Endodermal cell (in vitro differentiated cells): ENCODE measurements around the gene KIF2B. TPM values are rescaled to one million over a fixed set of nuclear protein-coding genes. Genes with fewer than 3 reads are reported as not detected.

Source experiments
- DNase-seq: peaks from one replicate; pipeline ENCODE4 v3.0.0-alpha.2; 2017
- H3K27ac ChIP-seq: 2 replicates; pipeline ENCODE4 v1.5.1; 2013; ENCODE audit warnings: mild to moderate bottlenecking, low read depth, low read length, moderate library complexity
- H3K27me3 ChIP-seq: 2 replicates; pipeline ENCODE4 v1.6.1; 2013; ENCODE audit warnings: mild to moderate bottlenecking, low read length, moderate library complexity; ENCODE audit not compliant: insufficient read depth, control insufficient read depth, poor library complexity, severe bottlenecking
- H3K36me3 ChIP-seq: 2 replicates; pipeline ENCODE4 v1.7.0; 2013; ENCODE audit warnings: mild to moderate bottlenecking, low read length, moderate library complexity; ENCODE audit not compliant: control insufficient read depth, insufficient read depth
- H3K4me1 ChIP-seq: one replicate; pipeline ENCODE4 v1.7.0; 2013; ENCODE audit warnings: low read length; ENCODE audit not compliant: control insufficient read depth, insufficient read depth
- H3K4me3 ChIP-seq: 2 replicates; pipeline ENCODE4 v1.5.1; 2013; ENCODE audit warnings: mild to moderate bottlenecking, low read length, moderate library complexity
- H3K9ac ChIP-seq: 2 replicates; pipeline ENCODE4 v1.6.1; 2013; ENCODE audit warnings: mild to moderate bottlenecking, low read length, moderate library complexity; ENCODE audit not compliant: poor library complexity, severe bottlenecking; ENCODE audit errors: extremely low read depth
- H3K9me3 ChIP-seq: 2 replicates; pipeline ENCODE4 v1.6.1; 2013; ENCODE audit warnings: mild to moderate bottlenecking, low read length, moderate library complexity; ENCODE audit not compliant: control insufficient read depth
- H3K27ac Mint-ChIP-seq: 2 replicates; pipeline ENCODE4 v1.8.0; 2020; ENCODE audit warnings: mixed read lengths
- H3K27me3 Mint-ChIP-seq: 2 replicates; pipeline ENCODE4 v1.8.0; 2021; ENCODE audit warnings: mild to moderate bottlenecking, mixed read lengths; ENCODE audit not compliant: insufficient read depth
- H3K36me3 Mint-ChIP-seq: 2 replicates; pipeline ENCODE4 v1.8.0; 2020; ENCODE audit warnings: low read depth, mixed read lengths
- H3K4me1 Mint-ChIP-seq: 2 replicates; pipeline ENCODE4 v1.8.0; 2020; ENCODE audit warnings: mixed read lengths
- H3K4me3 Mint-ChIP-seq: 2 replicates; pipeline ENCODE4 v1.8.0; 2020; ENCODE audit warnings: mild to moderate bottlenecking, moderate library complexity, mixed read lengths
- H3K9me3 Mint-ChIP-seq: 2 replicates; pipeline ENCODE4 v1.8.0; 2020; ENCODE audit warnings: mild to moderate bottlenecking, mixed read lengths
- WGBS, 2 experiments: methylation state at CpG; one replicate each; pipeline versions ENCODE4 v1.1.5 to v1.1.7; 2013; ENCODE audit warnings: missing lambda C conversion rate in 2 of 2, mixed read lengths in 1 of 2; ENCODE audit not compliant: insufficient coverage in 1 of 2, insufficient read length in 1 of 2; 5-methylcytosine and 5-hydroxymethylcytosine counted together
- long read RNA-seq, 4 experiments: library from polyadenylated mRNA in 2 of 4; library from RNA in 1 of 4; library from capped mRNA in 1 of 4; stranded (forward) in 3 of 4; unstranded in 1 of 4; transcript quantifications; one replicate each; pipeline ENCODE4 v2.0.0, GENCODE V29; 2020 to 2021; ENCODE audit warnings: inconsistent platforms in 1 of 4
- polyA plus RNA-seq, 2 experiments: library from polyadenylated mRNA; stranded (reverse); fragments of 50-300 nt; gene quantifications; one replicate each; pipeline ENCODE4 v1.2.3, GENCODE V29; 2013
- total RNA-seq, 2 donors: library from RNA; stranded (reverse); fragmentation: NEBNext Ultra II Directional in 1 of 2; extraction: Animal tissue kit (Norgen Biotek cat#: 25700) in 1 of 2; gene quantifications; 2 replicates in 1 of 2; 3 replicates in 1 of 2; pipeline ENCODE4 v1.2.1, GENCODE V29; 2021
- TF ChIP-seq, protein P1 (sequence below): fragments of 200-600 bp; sonication (generic); conservative IDR thresholded peaks from 2 replicates; pipeline ENCODE4 v1.5.0; 2021; ENCODE audit warnings: antibody characterized with exemption, mild to moderate bottlenecking

The KIF2B gene, protein sequence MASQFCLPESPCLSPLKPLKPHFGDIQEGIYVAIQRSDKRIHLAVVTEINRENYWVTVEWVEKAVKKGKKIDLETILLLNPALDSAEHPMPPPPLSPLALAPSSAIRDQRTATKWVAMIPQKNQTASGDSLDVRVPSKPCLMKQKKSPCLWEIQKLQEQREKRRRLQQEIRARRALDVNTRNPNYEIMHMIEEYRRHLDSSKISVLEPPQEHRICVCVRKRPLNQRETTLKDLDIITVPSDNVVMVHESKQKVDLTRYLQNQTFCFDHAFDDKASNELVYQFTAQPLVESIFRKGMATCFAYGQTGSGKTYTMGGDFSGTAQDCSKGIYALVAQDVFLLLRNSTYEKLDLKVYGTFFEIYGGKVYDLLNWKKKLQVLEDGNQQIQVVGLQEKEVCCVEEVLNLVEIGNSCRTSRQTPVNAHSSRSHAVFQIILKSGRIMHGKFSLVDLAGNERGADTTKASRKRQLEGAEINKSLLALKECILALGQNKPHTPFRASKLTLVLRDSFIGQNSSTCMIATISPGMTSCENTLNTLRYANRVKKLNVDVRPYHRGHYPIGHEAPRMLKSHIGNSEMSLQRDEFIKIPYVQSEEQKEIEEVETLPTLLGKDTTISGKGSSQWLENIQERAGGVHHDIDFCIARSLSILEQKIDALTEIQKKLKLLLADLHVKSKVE
- total RNA-seq: not detected
- polyA plus RNA-seq (2013, experiment 1 of 2): not detected
- not detected for polyA plus RNA-seq (2013, experiment 2 of 2)
- long read RNA-seq, experiment 1: 0 reads
- long read RNA-seq, experiment 2: 0 reads
- long read RNA-seq, experiment 3: 0 reads
- long read RNA-seq, experiment 4: 0 reads

DNA sequence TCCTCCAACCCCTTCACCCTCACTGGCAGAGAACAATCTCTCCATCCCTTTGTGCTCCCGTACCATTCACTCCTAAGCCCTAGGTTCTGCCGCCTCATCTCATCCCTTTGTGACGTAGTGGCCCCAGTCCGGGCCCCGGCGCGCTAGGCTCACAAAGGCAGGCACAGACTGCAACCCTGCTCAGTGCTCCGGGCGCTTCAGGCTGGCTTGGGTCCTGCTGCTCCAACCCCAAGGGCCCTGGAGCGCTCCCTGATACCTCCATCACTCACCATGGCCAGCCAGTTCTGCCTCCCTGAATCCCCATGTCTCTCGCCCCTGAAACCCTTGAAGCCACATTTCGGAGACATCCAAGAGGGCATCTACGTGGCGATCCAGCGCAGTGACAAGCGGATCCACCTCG, at the start of gene KIF2B:
Gene KIF2B, plus strand, starts transcription at position 164 of the 400 bp plus-strand sequence. Its CDS starts 107 bp downstream, at position 271.
- Histone ChIP-seq H3K27ac (no peak within 1 kb of the TSS), H3K27me3 (no peaks in the 10 kb centered on the region), H3K9ac (no peak within 1 kb of the TSS), H3K9me3 (no peaks in the 10 kb centered on the region), H3K4me1 (no peaks in the 10 kb centered on the region), H3K36me3 (no peaks in the 10 kb centered on the region), H3K4me3 (no peak within 1 kb of the TSS)
- H3K27me3 Mint-ChIP-seq: no peaks in the 10 kb centered on the region
- H3K9me3 Mint-ChIP-seq: peaks cover 6% of the 10 kb centered on the region
- 92 to 94% methylated on average over 13 to 17 of the region's 17 CpGs for WGBS, 2 experiments
- H3K36me3 Mint-ChIP-seq: no peaks in the 10 kb centered on the region
- TF ChIP-seq, protein P1, sequence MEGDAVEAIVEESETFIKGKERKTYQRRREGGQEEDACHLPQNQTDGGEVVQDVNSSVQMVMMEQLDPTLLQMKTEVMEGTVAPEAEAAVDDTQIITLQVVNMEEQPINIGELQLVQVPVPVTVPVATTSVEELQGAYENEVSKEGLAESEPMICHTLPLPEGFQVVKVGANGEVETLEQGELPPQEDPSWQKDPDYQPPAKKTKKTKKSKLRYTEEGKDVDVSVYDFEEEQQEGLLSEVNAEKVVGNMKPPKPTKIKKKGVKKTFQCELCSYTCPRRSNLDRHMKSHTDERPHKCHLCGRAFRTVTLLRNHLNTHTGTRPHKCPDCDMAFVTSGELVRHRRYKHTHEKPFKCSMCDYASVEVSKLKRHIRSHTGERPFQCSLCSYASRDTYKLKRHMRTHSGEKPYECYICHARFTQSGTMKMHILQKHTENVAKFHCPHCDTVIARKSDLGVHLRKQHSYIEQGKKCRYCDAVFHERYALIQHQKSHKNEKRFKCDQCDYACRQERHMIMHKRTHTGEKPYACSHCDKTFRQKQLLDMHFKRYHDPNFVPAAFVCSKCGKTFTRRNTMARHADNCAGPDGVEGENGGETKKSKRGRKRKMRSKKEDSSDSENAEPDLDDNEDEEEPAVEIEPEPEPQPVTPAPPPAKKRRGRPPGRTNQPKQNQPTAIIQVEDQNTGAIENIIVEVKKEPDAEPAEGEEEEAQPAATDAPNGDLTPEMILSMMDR: no peak
- no peak for DNase-seq
- no peak within 1 kb of the TSS for H3K27ac Mint-ChIP-seq
- peaks cover 29% of the 10 kb centered on the region for H3K4me1 Mint-ChIP-seq
- H3K4me3 Mint-ChIP-seq: no peak within 1 kb of the TSS

DNA sequence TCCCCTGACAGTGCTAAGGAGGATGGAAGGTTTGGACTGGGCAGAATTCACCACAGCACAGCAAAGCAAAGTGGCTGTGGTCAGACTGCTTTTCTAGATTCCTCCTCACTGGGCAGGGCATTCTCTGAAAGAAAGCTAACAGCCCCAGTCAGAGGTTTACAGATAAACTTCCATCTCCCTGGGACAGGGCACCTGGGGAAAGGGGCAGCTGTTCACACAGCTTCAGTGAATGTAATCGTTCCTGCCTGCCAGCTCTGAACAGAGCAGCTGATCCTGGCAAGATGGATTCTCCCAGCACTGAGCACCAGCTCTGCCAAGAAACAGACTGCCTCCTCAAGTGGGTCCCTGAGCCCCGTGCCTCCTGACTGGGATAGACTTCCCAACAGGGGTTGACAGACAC, 42.4 kb upstream of the KIF2B start:
- H3K4me3 ChIP-seq: no peak overlapping the region
- 88 to 89% methylated on average over 1 to 2 of the region's 2 CpGs for WGBS, 2 experiments
- no peaks in the 10 kb centered on the region for H3K27me3 ChIP-seq
- Mint-ChIP-seq H3K9me3 (peaks cover 2% of the 10 kb centered on the region), H3K27ac (no peak overlapping the region), H3K4me3 (no peak overlapping the region), H3K36me3 (no peaks in the 10 kb centered on the region), H3K4me1 (no peaks in the 10 kb centered on the region), H3K27me3 (no peaks in the 10 kb centered on the region)
- TF ChIP-seq, protein P1: no peak
- no peak for DNase-seq
- no peaks in the 10 kb centered on the region for H3K4me1 ChIP-seq
- no peaks in the 10 kb centered on the region for H3K36me3 ChIP-seq
- no peak overlapping the region for H3K27ac ChIP-seq
- no peak overlapping the region for H3K9ac ChIP-seq
- no peaks in the 10 kb centered on the region for H3K9me3 ChIP-seq

DNA sequence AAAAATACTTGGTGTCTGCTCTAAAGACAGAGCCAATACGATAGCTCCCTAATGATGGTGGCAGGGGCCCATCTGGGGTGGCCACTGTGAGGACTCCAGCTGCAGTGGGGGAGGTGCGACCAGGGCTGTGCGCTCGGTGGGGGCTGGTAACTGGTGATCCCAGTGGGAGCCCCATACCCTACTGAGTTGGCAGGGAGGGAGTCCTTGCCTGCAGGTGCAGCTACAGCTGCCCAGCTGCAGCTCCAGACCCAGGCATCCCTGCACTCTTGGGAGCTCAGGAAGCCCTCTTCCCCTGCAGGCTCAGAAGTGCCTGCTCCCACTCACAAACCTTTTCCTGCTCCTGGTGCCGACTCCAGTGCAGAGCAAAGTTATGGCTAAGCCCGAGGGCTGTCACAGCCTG, 31.2 kb upstream of the KIF2B start:
- H3K36me3 ChIP-seq: no peaks in the 10 kb centered on the region
- WGBS, 2 experiments: 96 to 100% methylated on average over 1 to 6 of the region's 6 CpGs
- H3K27me3 Mint-ChIP-seq: no peaks in the 10 kb centered on the region
- no peaks in the 10 kb centered on the region for H3K4me1 ChIP-seq
- no peaks in the 10 kb centered on the region for H3K27me3 ChIP-seq
- no peak overlapping the region for H3K27ac Mint-ChIP-seq
- no peak for DNase-seq
- TF ChIP-seq, protein P1: no peak
- H3K9me3 Mint-ChIP-seq: no peaks in the 10 kb centered on the region
- no peak overlapping the region for H3K9ac ChIP-seq
- no peaks in the 10 kb centered on the region for H3K36me3 Mint-ChIP-seq
- H3K27ac ChIP-seq: no peak overlapping the region
- H3K9me3 ChIP-seq: no peaks in the 10 kb centered on the region
- no peak overlapping the region for H3K4me3 Mint-ChIP-seq
- H3K4me3 ChIP-seq: no peak overlapping the region
- H3K4me1 Mint-ChIP-seq: no peaks in the 10 kb centered on the region
